Tongue (tissue), 2 donors: Measurements from ENCODE around the gene MOK. TPM values are rescaled to one million over a fixed set of nuclear protein-coding genes. Genes with fewer than 3 reads are reported as not detected.
A peak's percentile ranks its signal among the peaks of the same experiment; 100 is the strongest.

ENCODE experiments used
- DNase-seq: peaks from one replicate; pipeline ENCODE4 v3.0.0-alpha.2; 2015
- total RNA-seq: library from RNA; depleted of rRNA; stranded (reverse); fragments of >200 nt; gene quantifications from one replicate; pipeline ENCODE4 v1.2.3, GENCODE V29; 2014

MOK gene
- total RNA-seq, 1 donor from 2014 or later = 14.2 TPM

DNA sequence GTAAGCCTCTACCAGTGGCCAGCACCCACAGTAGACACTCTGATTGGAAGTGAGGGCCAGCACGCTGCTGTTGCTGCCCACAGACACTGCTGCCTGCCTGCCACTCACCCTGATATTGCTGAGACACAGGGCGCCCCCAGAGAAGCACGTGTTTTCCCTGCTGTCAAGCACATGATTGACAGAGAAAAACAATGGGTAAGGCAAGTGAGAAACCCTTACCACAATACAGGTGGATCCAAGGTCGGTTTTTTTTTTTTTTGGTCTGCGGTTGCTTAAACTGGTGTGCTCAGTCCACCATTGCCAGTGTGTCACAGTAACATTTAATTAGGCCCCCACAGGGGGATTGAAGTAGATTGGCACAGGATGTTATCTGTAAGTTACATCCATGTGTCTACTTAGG lies 99.4 kb downstream of the MOK start:
- DNase-seq = no peak

DNA sequence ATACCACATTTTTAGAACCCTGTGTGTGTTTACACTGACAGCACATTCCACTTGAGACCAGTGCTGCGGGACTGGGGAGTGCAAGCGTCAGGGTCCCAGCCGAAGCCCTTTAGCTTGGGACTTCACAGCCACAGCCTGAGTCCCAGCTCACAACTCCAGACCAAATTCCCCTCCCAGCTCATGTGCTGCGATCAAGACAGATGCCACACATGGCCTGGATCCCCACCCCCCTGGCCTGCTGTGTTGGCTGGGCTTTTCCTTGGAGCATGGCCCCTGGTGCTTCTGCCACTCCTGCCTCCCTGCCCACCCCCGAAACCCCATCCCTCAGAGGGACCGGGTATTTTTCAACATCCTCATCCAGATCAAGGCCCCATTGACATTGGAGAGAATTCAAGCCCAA lies 101.6 kb downstream of the MOK start:
- no peak for DNase-seq

DNA sequence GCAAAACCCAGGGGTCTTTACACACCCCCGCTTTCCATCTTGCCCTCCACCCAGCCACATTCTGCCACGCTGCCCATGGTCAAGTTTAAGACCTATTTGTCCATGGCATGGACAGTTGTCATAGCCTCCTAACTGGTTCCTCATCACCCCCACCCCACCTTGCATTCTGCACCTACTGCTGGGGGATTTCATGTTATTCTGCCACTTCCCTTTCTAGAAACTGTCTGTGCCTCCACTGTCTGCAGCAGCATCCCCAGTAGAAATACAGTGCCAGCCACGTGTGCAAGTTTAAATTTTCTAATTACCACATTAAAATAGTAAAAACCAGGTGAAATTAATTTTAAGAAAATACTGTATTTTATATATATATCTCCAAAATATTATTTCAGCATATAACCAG lies 102.0 kb downstream of the MOK start:
- DNase-seq = no peak

DNA sequence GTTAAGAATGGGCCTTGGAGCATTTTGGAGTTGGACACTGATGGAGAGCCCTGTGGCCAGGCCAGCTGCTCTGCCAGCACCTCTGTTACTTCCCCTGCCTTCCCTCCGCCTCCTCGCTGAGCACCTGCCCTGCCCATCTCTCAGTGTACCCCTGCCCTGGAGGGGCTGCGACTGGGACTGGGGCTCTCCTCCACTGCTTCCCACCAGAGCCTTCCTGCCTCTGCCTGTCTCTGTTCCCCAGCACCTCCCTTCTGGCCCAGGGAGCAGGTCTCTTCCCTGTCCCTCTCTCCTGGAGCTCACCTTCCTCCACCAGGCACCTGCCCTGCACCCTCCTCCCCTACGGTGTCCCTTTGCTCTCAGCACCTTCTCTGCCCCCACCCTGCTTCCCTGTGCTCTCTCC lies 103.2 kb downstream of the MOK start:
- DNase-seq = no peak

DNA sequence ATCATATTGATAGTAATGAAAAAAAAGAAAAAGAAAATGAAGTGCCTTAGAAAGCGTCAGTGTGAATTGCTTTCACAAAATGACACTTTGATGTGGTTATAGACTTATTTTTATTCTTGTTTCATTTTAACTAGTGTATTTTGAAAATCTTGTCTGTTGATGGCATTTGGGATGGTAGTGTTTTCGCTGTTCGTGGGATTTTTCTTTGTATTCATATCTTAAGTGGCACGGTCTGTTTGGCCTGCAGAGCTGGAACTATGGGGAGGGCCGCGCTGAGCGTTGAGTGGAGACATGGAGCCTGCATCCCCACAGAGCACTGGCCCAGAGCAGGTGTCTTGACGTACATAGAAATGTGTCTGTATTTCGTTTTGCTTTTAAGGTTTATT lies 103.6 kb downstream of the MOK start:
- no peak for DNase-seq

DNA sequence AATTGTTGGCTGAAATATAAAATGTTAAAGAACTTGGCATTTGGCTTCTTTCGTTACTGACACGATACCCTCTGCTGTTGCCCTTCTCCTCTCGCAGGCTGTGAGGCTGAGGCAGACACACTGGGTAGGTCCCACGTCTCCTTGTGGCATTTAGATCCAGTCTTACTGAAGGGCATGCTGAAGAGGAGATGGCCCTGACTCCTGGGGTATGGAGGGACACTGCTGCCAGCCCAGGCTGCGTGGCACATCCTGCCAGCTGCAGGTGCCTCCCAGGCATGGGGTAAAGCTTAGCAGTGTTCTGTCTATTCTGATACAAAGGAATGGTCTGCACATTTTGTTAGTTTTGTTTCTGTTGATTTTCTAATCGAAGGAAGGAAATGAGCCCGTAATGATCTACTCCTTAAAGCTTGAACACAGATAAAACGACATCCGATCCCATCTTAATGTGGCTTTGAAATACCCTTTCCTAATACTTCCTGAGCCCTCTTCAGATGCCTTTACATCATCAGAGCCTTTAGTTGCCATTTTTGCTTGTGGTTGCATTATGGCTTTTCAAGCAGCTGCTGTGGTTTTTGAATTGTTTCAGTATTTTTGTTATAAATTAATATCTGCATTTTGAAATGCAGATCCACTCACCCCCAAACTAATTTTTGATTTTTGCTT lies 104.1 kb downstream of the MOK start:
- DNase-seq = no peak

DNA sequence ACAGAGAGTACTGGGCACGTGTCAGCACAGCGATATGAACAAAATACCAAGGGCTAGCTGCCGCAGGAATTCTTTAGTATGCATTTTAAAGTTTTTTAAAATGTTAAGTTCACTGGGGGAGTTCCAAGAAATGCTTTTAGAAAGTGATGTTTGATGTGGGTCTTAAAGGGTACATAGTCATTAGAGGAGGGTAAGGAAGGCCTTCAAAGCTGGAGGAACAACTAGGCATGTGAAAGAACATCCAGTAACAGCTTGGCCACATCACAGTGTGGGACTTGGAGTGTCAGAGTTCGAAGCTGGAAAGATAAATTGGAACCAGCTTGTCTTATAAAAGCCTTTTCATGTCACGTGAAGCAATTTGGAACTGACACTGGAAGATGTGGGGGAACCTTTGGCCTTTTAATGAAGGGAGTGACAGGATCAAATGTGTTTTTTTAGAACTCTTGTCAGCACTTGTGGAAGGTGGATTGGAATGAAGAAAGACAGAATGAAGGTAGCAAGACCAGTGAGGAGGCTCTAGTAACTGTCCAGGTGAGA lies 107.6 kb downstream of the MOK start:
- DNase-seq = no peak

DNA sequence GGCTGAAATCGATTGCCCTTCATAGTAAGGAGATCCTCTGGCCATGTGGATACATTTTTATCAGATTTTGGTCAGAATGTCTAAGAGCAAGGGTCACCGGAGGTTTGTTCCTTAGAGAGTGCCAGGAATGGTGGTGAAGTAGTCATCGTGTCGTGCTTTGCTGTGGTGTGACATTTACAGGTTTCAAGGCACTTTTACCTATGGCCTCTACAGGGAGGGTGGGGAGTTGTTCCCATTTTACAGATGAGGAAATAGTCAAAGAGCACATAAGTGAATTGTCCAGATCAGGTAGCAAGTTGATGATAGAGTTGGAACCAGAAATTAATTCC lies 108.1 kb downstream of the MOK start:
- DNase-seq = no peak

DNA sequence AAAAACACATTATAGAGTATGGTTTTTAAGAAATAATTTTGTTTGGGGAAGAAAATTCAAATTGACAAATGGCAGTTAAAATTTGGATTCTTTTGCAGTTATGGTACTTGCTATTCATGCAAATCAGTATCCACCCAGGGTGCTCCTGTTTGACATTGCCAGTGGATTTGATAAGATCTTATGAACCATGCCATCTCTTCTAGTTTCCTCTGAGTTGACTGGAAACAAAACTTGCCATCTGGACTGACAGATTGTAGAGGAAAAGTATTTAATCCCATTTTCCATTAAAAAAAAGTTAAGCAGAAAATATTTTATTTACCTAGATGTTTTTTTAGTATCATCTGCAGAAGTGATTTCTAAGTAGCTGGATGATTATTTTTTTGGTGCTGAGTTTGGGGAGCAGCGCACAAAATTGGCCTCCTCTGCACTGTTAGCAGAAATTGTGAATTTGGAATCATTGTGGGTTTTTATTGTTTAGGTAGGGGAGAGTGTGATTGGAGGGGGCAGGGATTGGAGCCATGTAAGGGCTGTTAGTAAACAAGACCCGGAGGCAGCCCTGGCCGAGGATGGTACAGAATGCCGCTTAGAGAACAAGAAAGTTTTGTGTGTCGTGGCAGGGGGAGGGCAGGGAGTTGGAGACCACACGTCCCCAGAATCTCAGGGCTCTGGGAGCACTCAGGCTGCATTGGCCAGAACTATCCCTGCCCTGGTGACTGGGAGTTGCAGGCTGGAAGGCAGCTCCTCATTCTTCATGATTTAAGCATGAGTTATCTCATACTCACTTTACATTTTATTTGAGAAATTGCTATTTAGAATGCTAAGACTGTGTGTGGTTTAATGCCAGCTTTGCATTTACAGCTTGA lies 108.7 kb downstream of the MOK start:
- DNase-seq = no peak

DNA sequence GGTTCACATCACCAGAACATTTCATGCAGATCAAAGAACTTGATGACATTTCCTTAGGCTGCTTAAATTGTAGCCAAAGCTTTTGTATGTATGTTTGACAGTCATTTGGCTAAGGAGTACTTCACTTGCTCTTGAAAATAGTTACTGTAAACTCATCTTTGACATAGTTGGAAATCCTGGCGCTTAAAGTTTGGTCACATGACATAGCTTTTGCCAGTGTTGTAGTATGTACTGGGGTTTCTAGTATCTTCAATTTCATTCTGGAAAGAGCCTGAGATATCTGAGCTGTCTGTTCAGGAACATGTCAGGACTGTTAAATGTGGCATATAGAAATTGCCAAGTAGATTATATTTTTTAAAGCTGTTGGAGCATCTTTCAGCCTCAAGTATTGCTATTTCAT lies 109.5 kb downstream of the MOK start:
- peak; percentile 37 for DNase-seq

DNA sequence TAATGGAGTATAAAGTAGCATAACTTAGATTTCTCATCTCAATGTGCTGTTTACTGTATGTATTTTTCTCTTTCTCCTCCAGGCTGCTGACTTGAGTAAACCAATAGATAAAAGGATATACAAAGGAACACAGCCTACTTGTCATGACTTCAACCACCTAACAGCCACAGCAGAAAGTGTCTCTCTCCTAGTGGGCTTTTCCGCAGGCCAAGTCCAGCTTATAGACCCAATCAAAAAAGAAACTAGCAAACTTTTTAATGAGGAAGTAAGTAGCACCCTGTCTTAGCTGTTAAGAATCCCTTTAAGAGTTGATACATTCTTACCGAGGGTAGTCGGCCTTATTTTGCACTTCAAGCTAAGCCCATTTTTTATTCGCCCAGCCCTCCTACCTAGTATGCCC lies 110.1 kb downstream of the MOK start:
- DNase-seq = no peak

DNA sequence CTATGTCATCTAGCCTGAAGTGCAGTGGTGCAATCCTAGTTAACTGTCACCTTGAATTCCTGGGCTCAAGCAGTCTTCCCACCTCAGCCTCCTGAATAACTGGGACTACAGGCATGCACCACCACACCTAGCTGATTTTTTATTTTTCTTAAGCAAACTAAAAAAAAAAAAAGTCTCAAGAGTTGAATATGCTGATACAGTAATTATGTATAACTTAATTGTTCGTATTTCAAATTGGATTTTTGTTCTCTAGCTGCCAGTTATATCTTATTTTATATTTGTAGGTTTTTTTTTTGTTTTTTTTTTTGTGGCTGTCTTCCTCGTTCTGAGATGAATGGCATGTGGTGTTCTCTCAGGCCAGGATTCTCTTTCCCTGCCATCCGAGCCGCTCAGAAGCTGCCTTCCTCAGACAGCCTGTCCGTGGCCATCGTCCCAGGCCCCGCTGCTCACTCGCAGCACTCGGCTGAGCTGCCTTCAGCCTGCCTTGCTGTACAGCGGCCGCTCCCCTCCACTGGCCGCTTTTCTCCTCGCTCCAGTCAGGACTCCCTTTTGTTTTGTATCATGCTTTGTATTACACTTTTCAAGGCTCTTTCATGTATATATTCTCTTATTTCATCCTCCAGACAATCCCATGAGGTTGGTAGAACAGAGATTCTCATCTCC lies 112.0 kb downstream of the MOK start:
- DNase-seq = peak; percentile 15

DNA sequence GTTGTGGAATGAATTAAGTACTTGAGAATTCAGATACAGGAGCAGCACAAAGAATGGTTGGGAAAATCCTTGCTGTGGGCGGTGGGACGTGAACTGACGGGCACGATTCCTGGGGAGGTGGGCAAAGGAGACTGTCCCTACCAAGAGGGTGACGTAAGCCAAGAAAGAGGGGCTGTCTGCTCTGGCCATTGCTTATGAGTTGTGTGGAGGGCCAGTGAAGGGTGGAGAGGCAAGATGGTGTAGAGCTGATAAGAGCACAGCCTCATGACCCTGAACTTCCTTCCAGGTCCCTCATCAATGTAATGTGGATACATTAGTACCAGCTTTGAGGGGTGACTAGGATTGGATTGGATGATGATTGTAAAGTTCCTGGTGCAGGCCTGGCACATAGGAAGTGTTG lies 115.1 kb downstream of the MOK start:
- DNase-seq = no peak

DNA sequence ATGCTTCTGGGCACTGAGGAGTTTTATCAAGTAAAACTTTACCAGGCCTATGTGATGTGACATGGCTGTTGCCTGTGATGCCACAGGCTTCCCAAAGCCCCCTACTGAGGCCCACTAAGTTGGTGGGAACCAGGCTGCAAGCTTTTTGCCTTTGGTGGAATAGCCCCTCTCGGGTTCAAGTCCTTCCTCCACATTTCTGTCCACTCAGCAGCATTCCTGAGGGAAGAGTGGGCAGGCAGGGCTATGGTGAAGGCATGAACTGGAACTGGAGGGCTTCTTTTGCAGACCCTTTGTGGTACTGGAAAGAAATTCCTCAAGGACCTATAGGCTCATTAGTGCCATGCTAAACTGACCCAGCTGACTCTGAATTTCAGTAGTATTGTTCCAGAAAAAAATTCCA lies 116.8 kb downstream of the MOK start:
- DNase-seq = no peak

DNA sequence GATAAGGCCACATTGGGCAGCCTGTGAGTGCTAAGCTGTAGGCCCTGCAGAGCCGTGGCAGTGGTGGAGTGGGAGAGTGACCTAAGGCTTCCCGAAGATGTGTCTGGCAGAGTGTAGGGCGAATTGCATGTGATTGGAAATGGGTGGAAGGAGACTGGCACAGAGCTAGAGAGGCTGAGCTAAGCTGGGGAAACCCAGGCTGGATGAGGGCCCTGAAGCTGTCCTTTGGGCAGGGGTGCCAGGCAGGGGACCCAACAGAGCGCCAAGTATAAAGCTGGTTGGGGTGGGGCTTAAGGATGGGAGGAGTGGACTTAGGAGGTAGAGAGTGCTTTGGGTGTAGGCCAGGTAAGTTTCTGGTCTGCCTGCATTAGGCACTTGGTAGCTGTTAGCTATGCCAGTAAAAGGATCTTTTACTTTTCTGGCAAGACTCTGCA lies 117.4 kb downstream of the MOK start:
- no peak for DNase-seq

DNA sequence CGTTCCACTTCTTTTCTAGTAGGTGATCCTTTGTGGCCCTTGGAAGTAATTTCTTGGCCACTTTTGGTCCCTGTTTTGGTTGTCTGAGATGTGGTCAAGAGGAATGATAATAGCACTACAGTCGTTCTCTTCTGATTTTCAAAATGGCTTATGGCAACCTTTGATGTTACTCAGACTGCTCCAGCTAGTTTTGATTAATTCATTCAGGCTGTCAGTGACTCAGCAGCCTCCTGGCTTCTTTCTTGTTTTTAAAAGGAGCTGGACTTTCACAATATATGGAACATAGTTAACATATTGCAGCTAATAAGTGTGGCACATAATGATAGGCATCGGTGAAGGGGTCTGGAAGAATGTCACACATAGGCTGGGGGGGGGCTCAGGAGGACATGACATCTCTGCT lies 117.9 kb downstream of the MOK start:
- DNase-seq = no peak

DNA sequence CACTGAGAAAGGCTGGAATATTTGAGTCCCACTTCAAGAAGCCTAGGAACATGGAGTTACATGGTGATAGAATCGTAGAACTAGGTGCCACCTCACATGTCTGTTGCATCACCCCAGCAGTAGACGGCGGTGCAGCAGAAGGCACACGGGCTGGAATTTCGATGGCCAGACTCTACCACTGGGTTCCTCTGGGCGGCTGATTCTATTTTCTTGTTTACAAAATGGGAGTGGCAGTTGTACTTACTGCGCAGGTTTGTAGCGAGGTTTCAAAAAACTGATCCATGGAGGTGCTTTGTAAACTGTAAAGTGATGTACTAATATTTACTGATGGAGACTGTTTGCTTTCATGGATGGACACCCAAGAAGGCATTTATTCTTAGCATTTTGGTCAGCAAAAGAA lies 119.6 kb downstream of the MOK start:
- DNase-seq = no peak

DNA sequence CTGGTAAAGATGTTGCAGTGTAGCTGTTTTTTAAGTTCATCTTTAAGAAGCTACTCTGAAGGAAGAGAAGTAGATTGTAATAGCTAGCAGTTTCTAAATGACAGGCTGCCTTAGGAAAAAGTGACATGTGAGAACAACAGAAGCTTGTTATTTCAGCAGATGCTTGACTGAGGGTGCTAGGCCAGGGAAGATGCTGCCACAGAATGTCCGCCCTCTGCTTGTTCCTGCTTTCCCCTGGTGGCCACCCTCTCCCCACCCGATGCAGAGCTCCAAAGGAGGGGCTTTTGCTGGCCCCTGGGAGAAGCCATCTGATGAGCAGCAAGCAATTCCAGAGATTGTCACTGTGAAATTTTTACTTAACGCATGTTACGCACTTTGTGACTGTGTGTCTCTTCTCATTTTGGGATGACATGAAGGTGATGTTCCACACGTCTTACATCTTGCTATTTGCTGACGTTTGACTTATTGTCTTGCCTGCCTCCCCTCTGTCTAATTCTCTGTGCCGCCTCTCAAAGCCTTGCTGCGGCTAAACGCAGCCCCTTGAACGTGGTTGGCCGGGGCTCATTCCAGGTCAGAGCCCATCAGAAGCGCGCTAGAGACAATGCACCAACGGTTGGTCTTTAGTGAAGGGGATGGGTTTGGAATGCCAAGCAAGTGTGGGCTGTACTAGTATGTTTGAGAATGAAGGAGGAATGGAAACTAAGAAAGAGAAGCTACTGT lies 120.5 kb downstream of the MOK start:
- no peak for DNase-seq

DNA sequence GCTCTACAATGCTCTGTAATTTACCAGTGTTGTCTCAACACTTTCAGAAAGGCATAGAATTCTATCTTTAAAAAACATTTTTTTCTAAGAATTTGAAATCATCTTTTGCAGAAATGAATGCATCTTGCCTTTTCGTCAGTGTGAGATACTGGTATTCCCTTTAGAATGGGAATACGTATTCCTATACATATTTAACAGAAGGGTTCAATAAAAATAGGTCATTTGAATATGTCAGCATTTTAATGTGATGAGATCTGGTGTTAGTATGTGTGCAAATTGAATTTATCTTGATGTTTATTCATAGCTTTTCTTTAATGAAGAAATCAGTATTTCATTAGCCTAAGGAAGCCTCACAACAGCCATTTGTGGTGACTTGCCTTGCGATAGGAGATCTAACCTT lies 121.1 kb downstream of the MOK start:
- DNase-seq = no peak

DNA sequence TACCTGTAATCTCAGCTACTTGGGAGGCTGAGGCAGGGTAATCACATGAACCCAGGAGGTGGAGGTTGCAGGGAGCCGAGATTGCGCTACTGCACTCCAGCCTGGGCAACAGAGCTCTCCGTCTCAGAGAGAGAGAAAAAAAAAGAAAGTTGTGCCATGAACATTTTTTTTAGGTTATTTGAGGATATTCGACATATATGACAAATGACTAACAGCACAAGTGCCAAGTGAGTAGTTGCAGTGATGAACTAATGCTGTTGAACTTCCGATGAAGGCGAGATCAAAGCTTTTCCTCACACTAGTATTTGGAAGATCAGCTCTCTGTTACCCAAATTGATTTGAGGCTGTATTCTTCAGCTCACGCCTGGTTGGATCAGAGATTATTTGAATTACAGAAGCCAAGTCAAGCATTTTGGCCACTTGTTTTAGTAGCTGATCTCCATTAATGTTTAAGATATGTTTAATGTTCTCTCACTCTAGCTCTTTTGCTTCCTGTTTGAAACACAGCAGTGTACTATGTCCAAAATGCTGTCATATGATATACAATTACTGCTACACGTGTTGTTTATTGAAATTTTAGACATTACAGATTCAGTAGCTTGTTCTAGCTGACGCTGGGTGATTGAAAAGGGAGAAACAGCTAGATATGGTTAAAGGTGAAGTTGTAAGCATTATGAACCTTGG lies 121.9 kb downstream of the MOK start:
- DNase-seq = no peak

DNA sequence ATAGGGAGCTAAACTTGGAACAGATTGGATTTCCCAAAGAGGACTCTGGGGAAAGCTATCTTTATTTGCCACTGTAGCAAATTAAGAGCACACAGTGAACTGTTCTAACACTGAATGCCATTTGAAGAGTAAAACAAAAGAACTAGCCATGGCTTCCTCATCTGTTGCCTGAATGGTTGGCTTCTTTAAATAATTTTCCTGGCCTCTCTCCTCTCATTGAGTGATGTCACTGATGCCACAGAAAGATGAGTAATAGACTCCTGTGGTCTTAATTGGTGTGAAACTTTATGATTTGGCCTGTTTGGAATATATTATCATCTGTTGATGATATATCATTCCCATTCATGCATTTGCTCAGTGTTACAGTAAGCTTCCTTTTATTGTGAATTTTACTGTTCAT lies 122.8 kb downstream of the MOK start:
- DNase-seq = no peak

DNA sequence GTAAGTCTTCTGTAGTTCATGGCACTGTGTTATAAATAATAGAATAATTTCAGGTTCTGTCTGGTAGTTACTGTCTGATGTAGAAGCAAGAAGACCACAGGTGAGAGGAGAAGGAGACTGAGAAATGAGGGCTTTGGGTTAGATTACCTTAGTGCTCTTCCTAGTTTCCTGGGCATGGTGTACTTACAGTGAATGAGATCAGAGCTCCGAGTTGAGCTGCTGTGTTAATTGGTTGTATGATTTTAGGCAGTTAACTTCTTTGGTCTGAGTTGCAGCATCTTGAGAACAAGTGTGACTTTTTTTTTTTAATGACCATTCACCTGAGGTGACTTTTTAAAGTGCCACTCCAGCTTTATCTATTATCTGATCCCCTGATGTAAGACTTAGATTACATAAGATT lies 123.8 kb downstream of the MOK start:
- DNase-seq = no peak
